Stimulated activated CD8-positive, alpha-beta memory T cell treated with anti-CD3 and anti-CD28 coated beads, Interleukin-7, amount 100 ng/mL, for 1 hour (primary cell): ENCODE data around the gene DIAPH2.
"Not testable (repeated sequence)": the region's sequence is repeated elsewhere in the genome, so short reads cannot be mapped to it uniquely, and the experiment has no call there.

ENCODE experiments used
- DNase-seq, 2 donors: peaks; one replicate each; pipeline ENCODE4 v3.0.0-alpha.2; 2020; ENCODE audit warnings: low read depth in 2 of 2

Gene DIAPH2

GRCh38 chrX:96719161-96719875, 34.7 kb downstream of the DIAPH2 start:
- no peak for DNase-seq

- no peak for DNase-seq
Measured at GRCh38 chrX:96721354-96721753, 36.7 kb downstream of the DIAPH2 start.

DNA sequence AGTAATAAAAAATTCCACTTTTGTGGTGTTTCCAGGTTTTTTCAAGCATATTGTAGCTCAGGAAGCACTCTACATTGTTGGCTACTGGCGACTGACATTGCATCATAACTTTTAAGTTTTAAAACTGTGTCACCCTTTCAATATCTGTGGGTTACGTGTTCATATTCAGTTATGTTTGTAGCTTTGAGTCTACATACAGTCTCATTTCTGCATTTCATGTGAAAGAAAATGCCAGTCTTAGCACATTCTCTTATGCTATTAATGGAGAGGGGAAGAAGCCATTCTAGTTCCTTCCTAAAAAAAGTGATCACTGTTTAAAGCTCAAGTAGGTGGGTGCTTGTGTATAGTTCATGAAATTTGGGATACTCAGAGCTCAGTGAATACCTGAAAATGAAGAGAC, 38.1 kb downstream of the DIAPH2 start:
- DNase-seq: no peak

DNA sequence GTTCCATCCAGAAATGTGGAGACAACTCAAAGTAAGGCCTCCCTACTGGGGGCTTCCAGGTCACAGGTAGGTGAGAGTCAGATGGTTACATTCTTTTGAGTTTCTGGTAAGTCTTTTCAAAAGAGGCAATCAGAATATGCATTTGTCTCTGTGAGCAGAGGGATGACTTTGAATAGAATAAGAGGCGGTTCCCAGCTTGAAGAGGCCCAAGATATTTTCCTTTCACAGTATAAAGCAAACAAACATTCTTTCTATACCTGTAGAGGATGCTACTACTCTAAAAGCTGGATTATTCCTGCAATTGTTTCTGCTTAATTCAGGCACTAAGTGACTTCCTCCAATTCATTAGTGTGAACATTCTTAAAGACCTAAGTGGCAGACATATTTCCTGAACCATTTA, 44.4 kb downstream of the DIAPH2 start:
- no peak for DNase-seq

GRCh38 chrX:96729868-96730643, 45.4 kb downstream of the DIAPH2 start:
- DNase-seq: no peak

DNA sequence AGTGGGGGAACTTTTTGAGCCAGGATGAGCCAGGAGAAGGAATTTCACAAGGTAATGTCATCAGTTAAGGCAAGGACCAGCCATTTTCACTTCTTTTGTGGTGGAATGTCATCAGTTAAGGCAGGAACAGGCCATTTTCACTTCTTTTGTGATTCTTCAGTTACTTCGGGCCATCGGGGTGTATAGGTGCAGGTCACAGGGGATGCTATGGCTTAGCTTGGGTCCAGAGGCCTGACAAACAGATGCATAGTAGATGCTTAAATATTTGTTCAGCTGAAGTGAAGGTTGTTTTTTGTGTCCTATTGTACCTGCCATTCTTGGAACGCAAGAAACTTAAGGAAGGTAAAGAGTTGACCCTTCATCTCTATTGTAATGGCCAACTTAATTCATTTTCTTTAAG, 46.4 kb downstream of the DIAPH2 start:
- not testable (repeated sequence) for DNase-seq

DNA sequence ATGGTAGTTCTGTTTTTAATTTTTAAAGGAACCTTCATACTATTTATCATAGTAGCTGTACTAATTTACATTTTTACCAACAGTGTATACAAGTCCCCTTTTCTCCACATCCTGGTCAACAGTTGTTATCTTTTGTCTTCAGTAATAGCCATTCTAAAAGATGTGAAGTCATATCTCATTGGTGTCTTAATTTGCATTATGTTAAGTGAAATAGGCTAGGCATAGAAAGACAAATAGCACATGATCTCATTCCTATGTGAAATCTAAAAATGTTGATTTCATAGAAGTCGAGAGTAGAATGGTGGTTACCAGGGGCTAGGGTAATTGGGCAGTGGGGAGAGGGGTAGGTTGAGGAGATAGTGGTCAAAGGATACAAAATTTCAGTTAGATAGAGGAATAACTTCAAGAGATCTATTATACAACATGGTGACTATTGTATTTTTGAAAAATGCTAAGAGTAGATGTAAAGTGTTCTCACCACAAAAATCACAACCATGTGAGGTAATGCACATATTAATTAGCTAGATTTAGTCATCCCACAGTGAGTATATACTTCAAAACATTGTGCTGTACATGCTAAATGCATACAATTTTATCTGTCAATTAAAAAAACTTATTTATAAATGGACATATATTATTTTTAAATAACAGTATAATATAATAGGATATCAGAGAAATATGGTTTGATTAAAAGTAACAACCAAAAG, 58.9 kb downstream of the DIAPH2 start:
- no peak for DNase-seq

- DNase-seq: no peak
Measured at GRCh38 chrX:96752781-96753180, 68.1 kb downstream of the DIAPH2 start.

DNA sequence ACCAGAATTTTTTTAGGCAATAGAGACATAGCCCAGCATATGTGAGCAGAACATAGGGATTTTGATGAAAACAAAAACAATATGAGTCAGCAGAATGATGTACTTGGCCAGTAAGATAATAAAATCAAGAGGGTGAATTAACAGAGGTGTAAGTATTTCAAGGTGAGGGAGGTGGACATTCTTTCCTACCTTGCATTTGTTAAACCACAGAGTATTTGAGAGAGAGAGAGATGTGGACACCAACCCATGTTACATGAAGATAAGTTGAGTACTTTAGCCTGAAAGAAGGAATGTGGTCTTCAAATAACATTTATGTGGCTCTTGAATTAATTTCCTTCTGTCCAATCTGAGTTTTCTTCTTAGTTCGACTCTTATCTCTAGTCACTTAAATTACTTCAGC, 68.6 kb downstream of the DIAPH2 start:
- DNase-seq: no peak

DNA sequence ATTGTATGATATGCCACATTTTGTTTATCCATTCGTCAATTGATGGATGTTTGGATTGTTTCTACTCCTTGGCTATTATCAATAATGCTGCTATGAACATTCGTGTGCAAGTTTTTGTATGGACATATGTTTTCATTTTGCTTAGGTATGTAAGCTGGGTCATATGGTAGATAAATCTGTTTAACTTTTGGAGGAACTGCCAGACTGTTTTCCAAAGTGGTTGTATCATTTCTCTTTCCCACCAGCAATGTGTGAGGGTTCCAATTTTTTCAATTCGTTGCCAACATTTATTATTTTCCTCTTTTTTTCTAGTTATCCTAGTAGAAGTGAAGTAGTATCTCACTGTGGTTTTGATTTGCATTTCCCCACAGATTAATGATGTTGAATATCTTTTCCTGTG, 71.8 kb downstream of the DIAPH2 start:
- DNase-seq: no peak

DNA sequence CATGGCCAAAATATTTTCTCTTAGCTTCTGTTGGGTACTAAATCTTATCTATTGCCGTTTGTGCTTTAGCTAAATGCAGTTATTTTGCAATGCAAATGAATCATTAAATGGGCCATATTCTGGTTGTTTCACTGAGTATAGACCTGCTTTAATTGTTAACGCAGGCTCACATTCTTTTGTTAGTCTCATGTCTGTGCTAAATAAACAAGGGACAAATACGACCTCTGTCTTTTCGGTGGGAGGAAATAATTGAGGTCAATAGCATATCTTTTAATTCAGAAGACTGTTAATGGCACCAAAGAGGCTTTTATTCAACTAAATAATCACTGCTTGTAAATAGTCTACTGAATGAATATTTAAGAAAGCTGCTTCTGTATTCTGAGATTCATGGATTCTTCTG, 76.9 kb downstream of the DIAPH2 start:
- no peak for DNase-seq

DNA sequence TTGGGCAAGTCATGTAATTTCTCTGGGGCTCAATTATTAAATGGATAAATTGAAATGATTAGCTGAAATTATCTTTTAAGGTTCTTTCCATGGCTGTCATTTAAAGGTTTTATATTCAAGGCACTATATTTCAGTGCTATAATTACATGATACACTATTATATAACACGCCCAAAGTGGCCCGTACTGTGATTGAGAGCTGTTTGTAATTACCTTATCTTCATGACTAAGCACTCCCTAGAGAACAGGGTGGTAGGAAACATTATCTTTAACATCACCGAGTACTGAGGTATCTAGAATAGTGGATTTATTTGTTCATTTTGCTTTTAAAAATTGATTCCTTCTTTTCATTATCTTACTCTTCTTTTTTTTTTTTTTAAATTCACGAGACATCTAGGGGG, 79.0 kb downstream of the DIAPH2 start:
- DNase-seq: no peak

DNA sequence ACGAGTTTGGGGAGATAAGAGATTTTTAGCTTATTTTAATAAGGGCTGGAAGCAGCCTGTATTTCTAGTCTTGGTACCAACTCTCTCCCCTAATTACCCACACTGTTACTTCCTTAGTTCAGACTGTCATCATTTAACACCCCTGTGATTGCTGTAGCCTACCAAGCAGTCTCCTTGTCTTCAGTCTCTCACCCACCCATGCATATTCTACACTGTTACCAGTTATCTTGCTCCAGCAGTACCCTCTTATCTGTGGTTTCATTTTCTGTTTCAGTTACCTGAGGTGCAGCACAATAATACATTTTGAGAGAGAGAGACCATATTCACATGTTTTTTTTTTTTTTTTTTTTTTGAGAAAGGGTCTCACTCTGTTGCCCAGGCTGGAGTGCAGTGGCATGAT, 80.2 kb downstream of the DIAPH2 start:
- DNase-seq: no peak

DNA sequence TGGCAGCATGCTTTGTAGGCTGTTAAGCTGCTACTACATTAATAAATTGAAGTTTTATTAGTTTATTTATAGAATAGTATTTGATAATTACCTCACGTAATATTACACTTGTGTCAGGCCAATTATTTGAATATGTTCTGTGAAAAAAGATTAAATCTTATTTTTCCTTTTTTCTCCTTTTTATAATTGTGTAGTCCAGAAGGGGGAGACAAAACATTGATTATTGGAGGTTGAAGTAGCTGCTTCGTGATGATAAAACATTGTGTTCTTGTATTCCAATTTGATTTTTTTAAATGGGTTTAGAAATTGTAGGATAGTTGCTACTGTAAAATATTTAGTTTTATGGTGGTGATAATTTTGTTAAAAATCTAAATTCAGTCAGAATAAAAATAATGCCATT, 85.7 kb downstream of the DIAPH2 start:
- DNase-seq: no peak

GRCh38 chrX:96771486-96771885, 86.8 kb downstream of the DIAPH2 start:
- DNase-seq: no peak

- DNase-seq: no peak
Measured at GRCh38 chrX:96774116-96774515, 89.5 kb downstream of the DIAPH2 start.

GRCh38 chrX:96776966-96777365, 92.3 kb downstream of the DIAPH2 start:
- no peak for DNase-seq

DNA sequence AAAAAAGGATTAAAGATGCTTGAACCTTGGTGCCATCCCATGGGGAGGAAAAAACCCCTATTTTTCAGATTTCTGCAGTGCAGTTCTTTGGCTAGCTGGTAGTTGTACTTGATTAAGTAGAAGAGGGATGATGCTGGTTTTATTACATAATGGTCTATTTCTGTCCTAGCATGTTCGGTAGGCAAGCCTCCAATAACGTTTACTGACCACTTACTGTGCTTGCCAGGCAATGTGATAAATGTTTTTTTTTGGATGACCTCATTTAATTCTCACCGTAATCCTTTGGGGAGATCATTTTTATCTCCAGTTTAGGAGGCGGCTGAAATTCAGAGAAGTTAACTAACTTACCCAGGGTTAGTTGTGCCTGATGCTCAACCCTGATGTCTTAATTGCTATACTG, 106.9 kb downstream of the DIAPH2 start:
- no peak for DNase-seq

- DNase-seq: no peak
Measured at GRCh38 chrX:96792047-96792446, 107.4 kb downstream of the DIAPH2 start.

DNA sequence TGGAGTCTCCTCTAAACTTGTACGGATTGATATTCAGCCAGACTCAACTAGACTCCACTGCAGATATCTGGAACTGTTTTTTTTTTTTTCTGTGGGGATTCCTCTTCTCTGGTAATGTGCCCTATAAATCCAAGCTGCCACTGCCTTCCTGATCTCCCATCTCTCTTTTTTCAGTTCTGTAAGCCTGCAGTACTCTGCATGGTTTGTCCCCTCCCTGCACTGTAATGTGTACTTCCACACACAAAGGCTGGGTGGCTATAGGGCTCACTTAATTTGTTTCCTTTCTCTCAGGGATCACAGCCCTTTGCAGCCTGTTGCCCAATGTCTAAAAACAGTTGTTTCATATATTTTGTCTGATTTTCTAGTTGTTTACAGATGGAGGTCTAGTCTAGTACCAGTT, 114.3 kb downstream of the DIAPH2 start:
- DNase-seq: no peak

- no peak for DNase-seq
Measured at GRCh38 chrX:96807318-96807717, 122.7 kb downstream of the DIAPH2 start.

DNA sequence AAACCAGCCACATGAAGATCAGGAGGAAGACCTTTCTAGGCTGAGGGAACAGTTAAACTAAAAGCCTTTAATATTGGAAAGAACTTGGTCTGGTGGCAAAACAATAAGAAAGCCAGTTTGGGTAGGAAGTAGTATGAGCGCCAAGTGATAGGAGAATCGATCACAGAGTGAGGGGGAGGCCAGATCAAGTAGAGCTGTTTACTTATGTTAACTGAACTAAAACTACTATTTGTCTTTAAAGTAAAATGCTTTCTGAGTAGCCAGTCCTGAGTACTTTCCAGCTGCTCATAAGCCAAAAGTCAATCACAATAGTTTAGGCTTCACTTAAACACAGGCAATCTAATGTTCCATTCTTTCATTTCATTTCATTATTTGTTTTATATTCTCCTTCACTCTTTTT, 136.3 kb downstream of the DIAPH2 start:
- no peak for DNase-seq

- DNase-seq: no peak
Measured at GRCh38 chrX:96824166-96824565, 139.5 kb downstream of the DIAPH2 start.
